Brain pericyte (primary cell): ENCODE results near the gene LHFPL6.
A peak's percentile ranks its signal among the peaks of the same experiment; 100 is the strongest.
"Not testable (repeated sequence)": the region's sequence is repeated elsewhere in the genome, so short reads cannot be mapped to it uniquely, and the experiment has no call there.

Experiments
- DNase-seq: peaks from one replicate; pipeline ENCODE4 v3.0.0-alpha.2; 2012; ENCODE audit warnings: low read depth, low spot score

Gene LHFPL6

GRCh38 chr13:39349391-39349960 is 253.5 kb downstream of the LHFPL6 start:
- no peak for DNase-seq

GRCh38 chr13:39347926-39348901 is 254.8 kb downstream of the LHFPL6 start:
- DNase-seq, result peak; percentile 55

GRCh38 chr13:39345982-39346381 is 257.0 kb downstream of the LHFPL6 start:
- DNase-seq, result no peak

GRCh38 chr13:39341251-39341650 is 261.7 kb downstream of the LHFPL6 start:
- DNase-seq, result no peak

- not testable (repeated sequence) for DNase-seq
Observed at GRCh38 chr13:39338114-39338513, 264.9 kb downstream of the LHFPL6 start.

- no peak for DNase-seq
Observed at GRCh38 chr13:39336937-39337336, 266.1 kb downstream of the LHFPL6 start.

- no peak for DNase-seq
Observed at GRCh38 chr13:39336207-39336606, 266.8 kb downstream of the LHFPL6 start.

GRCh38 chr13:39335721-39336120 is 267.3 kb downstream of the LHFPL6 start:
- DNase-seq, result no peak

- no peak for DNase-seq
Observed at GRCh38 chr13:39330504-39330903, 272.5 kb downstream of the LHFPL6 start.

- no peak for DNase-seq
Observed at GRCh38 chr13:39329182-39329639, 273.8 kb downstream of the LHFPL6 start.

- DNase-seq, result no peak
Observed at GRCh38 chr13:39327172-39327479, 275.9 kb downstream of the LHFPL6 start.

- no peak for DNase-seq
Observed at GRCh38 chr13:39326469-39327171, 276.4 kb downstream of the LHFPL6 start.

- DNase-seq, result no peak
Observed at GRCh38 chr13:39324806-39325311, 278.1 kb downstream of the LHFPL6 start.

- no peak for DNase-seq
Observed at GRCh38 chr13:39322836-39323585, 280.0 kb downstream of the LHFPL6 start.

- no peak for DNase-seq
Observed at GRCh38 chr13:39321574-39321973, 281.4 kb downstream of the LHFPL6 start.

- DNase-seq, result no peak
Observed at GRCh38 chr13:39318161-39318560, 284.8 kb downstream of the LHFPL6 start.

GRCh38 chr13:39317291-39317690 is 285.7 kb downstream of the LHFPL6 start:
- DNase-seq, result peak; percentile 30

GRCh38 chr13:39315796-39316195 is 287.2 kb downstream of the LHFPL6 start:
- DNase-seq, result no peak

GRCh38 chr13:39313721-39314120 is 289.3 kb downstream of the LHFPL6 start:
- no peak for DNase-seq

GRCh38 chr13:39312596-39312995 is 290.4 kb downstream of the LHFPL6 start:
- no peak for DNase-seq

GRCh38 chr13:39311619-39312018 is 291.4 kb downstream of the LHFPL6 start:
- no peak for DNase-seq
